ENCODE results near the gene NTF3.
A peak's percentile ranks its signal among the peaks of the same experiment; 100 is the strongest.

NTF3 gene

GRCh38 chr12:5432011-5432400, at the start of gene NTF3:
TSS of gene NTF3 (plus strand) at chr12:5432108. CDS start at chr12:5432325, 217 bp downstream.
- DNase-seq (ENCODE audit: low read depth), result peak; percentile 9

- DNase-seq (ENCODE audit: low read depth), result no peak
Observed at GRCh38 chr12:5384015-5384414, 47.9 kb upstream of the NTF3 start.

DNA sequence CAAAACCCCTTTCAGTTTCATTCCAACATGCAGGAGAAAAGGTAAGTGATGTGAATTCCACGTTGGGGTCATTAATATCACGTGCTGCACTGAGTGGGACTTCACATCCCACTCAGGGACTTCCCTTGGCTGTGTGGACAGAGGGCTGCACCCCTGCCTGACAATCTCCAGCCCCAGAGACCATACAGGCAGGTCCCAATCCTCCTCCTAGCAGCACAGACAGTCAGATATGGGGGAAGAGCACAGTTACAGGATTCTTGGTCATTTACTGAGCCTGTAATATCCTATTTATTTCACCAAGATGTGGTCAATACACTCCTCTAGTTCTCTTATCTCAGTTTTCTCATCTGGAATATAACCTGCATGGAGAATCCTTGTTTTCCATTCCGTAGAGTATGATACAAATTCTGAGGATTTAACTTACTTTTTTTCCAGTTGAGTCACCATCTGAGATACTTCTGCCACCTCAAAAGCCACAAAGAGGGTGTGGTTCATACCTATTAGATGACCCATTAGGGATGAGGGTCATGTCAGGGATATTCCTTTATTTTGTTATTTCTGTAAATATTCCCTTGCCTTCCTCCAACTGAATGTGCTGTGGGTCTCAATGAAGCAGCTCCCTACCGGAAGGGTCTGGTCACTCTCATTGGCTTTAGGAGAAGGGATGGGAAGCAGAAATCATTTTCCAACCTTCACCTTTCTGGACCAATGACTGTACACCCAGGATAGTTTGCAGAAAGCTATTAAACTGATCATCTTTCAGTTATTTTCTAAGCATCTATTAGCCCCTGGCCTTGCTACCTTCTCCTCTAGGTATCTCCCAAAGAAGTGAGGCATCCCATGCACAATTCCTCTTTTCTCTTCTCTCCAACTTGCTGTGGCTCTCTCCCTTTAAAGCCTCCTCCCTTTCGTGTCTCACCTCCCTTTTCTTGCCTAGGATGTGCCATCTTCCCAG, 43.0 kb upstream of the NTF3 start:
- DNase-seq (ENCODE audit: low read depth), result no peak

DNA sequence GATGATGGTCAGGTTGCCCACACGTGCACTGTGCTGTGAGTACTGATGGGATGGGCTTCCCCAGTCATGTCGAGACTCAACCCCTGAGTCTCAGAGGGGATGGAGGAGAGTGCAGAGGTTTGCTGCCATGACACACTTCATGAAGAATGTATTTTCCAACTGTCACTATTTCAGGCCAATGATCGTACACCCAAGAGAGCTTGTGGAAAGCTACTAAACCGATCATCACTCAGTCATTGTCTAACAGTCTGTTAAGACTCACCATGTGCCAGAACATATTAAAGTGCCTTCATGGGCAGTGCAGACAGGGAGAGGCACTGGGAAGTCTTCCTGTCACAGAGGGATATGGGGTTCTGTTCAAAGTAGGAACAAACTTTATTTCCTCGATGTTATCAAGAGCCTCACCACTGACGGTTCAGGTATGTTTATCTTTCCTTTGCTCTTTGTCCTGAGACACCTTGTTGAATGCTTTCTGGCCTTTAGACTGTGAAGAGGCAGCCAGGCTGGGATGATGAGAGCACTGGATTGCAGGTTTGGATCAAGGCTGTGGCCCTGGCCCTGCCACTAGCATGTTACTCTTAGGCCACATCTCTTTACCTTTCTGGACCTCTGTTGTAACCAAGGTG, 41.6 kb upstream of the NTF3 start:
- DNase-seq (ENCODE audit: low read depth), result no peak

DNA sequence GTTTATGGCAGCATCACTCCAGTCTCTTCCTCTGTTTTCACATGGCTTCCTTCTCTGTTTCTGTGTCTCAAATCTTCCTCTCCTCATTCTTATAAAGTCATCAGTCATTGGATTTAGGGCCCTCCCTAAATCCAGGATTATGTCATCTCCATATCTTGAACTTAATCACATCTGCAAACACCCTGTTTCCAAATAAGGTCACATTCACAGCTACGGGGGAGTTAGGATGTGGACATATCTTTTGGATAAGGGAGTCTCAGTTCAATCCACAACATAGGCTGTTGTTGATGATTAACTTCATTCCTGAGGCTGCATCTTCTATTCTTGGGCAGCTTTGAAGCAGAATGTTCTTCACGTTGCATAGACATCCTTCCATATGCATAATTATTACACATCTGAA, 40.3 kb upstream of the NTF3 start:
- DNase-seq (ENCODE audit: low read depth), result no peak

GRCh38 chr12:5392961-5393360, 38.9 kb upstream of the NTF3 start:
- no peak for DNase-seq (ENCODE audit: low read depth)

DNA sequence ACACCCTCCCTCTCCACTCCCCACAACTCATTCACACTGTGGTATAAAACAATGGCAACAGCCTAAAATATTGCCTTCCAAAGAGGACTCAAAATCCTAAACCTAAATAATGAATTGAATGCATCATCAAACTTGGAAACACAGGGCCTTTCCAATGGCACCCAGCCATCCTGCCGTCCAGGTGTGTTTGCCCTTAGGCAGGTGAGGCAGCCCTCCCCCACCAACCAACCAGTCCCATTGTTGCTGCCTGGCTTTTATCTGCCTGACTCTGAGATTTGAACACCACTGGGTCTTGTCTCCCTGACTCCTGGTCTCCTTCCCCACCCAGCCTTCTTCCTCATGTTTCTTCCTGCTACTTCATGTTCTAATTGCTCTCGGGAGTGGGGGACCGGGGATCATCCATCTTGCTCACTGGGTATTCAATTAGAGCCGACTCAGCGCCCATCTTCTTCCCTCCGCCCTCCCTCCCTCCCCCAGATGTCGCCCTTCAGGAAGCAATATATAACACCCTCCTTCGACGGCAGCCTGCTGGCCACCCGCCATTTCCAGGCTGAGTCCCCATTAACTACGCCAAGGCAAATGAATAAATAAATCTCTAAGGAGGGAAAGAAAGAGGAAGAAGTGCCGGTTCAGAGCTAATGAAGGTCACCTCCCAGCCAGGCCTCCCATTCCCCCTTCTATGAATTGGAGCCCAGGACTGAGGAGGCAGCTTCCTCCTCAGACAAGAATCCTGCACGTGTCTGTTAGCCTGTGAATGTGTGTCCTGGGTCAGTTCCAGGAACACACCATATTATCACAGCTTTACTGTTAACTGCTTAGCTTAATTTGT, 36.3 kb upstream of the NTF3 start:
- no peak for DNase-seq (ENCODE audit: low read depth)

- DNase-seq (ENCODE audit: low read depth), result no peak
Observed at GRCh38 chr12:5396541-5396940, 35.4 kb upstream of the NTF3 start.

- DNase-seq (ENCODE audit: low read depth), result no peak
Observed at GRCh38 chr12:5399266-5399665, 32.6 kb upstream of the NTF3 start.

DNA sequence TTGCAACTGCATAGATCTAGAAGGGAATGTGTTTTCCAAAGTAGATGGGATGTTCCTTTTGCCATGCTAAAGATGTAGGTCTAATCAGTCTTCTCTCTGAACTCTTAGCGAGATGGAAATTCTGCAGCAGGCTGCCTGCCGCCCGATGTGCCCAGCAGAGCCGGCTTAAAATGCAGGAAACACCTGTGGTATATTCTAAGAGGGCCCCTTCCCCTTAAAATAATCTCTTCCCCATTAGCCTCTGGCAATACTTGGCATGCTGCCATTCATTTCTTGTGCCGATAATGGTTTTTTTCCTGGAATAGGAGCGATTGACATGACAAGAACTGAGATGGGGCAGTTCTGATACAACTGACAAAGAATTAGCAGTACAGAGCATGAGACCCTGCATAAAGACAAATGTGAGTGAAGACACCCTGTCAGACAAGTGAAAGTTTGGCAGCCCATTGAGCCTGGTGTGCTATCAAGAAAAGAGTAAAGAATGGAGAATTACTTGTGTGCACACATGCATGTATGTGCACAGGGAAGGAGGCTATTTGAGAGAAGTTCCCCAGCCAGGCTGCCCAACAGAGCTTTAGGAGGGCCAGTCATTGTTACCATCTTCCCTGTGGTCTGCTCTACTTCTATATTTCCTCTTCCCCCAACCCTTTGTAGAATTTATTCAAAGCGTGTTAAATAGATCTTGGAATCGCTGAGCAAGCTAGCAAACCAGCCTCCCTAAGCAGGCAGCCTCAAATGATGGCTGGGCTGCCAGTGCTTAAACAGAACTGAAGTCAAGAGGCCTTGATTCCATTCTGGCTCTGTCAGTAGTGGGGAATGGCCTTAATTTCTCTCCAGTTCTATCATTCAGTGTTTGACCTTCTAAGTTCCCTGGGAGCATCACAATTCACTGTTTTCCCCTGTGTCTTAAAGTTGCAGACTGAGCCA, 29.6 kb upstream of the NTF3 start:
- DNase-seq (ENCODE audit: low read depth), result no peak

- no peak for DNase-seq (ENCODE audit: low read depth)
Observed at GRCh38 chr12:5403411-5403810, 28.5 kb upstream of the NTF3 start.

- no peak for DNase-seq (ENCODE audit: low read depth)
Observed at GRCh38 chr12:5407034-5407856, 24.7 kb upstream of the NTF3 start.

GRCh38 chr12:5409619-5410018, 22.3 kb upstream of the NTF3 start:
- DNase-seq (ENCODE audit: low read depth), result no peak

- no peak for DNase-seq (ENCODE audit: low read depth)
Observed at GRCh38 chr12:5416571-5416970, 15.3 kb upstream of the NTF3 start.

GRCh38 chr12:5417500-5417899, 14.4 kb upstream of the NTF3 start:
- no peak for DNase-seq (ENCODE audit: low read depth)

- no peak for DNase-seq (ENCODE audit: low read depth)
Observed at GRCh38 chr12:5428332-5429221, 3.3 kb upstream of the NTF3 start.

GRCh38 chr12:5429741-5430557, 2.0 kb upstream of the NTF3 start:
- no peak for DNase-seq (ENCODE audit: low read depth)
